Keratinocyte (primary cell): ENCODE measurements around the gene PAX1.

ENCODE experiments used
- EZH2 ChIP-seq: IDR thresholded peaks from one replicate; pipeline ENCODE4 v1.6.1; 2012; ENCODE audit warnings: inconsistent platforms, mild to moderate bottlenecking, low read length, moderate library complexity
- TF ChIP-seq, protein P1 (sequence below), 3 experiments: IDR thresholded peaks in 1 of 3; conservative IDR thresholded peaks in 1 of 3; optimal IDR thresholded peaks in 1 of 3; 2 replicates in 2 of 3; 3 replicates in 1 of 3; pipeline versions ENCODE3 to v1.5.1; 2011; ENCODE audit warnings: low read length in 3 of 3, mild to moderate bottlenecking in 3 of 3, moderate library complexity in 2 of 3, control low read depth in 1 of 3, inconsistent platforms in 1 of 3; ENCODE audit not compliant: insufficient read depth in 2 of 3; ENCODE audit errors: extremely low read depth in 1 of 3

DNA sequence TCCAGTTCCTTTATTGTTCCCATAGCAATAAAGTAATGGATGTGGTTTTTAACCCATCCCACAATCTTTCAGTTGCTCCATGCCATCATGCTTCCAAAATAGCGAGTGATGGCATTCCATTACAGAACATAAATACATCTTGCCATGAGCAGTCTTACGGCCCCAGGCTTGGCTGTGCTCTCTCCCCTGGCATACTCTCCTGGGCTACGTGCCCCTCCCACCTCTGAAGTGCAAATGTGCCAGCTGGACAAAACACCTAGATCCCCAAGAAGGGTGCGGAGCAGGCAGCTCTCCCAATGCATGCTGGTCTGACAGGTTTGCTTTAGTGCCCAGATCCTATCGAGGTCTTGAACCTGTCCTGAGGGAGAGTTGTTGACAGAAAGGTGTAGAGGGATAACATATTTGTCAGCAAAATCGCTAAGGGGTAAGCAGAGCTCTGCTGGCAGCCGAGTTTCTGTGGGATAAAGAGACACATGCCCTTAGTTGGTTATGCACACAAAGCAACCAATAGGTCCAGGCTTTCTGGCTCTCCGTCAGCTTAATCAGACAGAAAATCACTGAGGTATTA, 43.9 kb upstream of the PAX1 start:
- TF ChIP-seq, protein P1, sequence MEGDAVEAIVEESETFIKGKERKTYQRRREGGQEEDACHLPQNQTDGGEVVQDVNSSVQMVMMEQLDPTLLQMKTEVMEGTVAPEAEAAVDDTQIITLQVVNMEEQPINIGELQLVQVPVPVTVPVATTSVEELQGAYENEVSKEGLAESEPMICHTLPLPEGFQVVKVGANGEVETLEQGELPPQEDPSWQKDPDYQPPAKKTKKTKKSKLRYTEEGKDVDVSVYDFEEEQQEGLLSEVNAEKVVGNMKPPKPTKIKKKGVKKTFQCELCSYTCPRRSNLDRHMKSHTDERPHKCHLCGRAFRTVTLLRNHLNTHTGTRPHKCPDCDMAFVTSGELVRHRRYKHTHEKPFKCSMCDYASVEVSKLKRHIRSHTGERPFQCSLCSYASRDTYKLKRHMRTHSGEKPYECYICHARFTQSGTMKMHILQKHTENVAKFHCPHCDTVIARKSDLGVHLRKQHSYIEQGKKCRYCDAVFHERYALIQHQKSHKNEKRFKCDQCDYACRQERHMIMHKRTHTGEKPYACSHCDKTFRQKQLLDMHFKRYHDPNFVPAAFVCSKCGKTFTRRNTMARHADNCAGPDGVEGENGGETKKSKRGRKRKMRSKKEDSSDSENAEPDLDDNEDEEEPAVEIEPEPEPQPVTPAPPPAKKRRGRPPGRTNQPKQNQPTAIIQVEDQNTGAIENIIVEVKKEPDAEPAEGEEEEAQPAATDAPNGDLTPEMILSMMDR (optimal IDR thresholded peaks at IDR 0.05 in 1 of 3, IDR thresholded peaks at IDR 0.05 in 1 of 3, conservative IDR thresholded peaks at IDR 0.05 in 1 of 3; ENCODE audit: extremely low read depth in 1 of 3, insufficient read depth in 2 of 3, low read length in 3 of 3), result no peak
- no peak for TF ChIP-seq EZH2
